Measurements from ENCODE around the gene CLIP3.

- TF ChIP-seq EZH2 (IDR thresholded peaks at IDR 0.05; ENCODE audit: low read length), result no peak
- TF ChIP-seq, protein P1, sequence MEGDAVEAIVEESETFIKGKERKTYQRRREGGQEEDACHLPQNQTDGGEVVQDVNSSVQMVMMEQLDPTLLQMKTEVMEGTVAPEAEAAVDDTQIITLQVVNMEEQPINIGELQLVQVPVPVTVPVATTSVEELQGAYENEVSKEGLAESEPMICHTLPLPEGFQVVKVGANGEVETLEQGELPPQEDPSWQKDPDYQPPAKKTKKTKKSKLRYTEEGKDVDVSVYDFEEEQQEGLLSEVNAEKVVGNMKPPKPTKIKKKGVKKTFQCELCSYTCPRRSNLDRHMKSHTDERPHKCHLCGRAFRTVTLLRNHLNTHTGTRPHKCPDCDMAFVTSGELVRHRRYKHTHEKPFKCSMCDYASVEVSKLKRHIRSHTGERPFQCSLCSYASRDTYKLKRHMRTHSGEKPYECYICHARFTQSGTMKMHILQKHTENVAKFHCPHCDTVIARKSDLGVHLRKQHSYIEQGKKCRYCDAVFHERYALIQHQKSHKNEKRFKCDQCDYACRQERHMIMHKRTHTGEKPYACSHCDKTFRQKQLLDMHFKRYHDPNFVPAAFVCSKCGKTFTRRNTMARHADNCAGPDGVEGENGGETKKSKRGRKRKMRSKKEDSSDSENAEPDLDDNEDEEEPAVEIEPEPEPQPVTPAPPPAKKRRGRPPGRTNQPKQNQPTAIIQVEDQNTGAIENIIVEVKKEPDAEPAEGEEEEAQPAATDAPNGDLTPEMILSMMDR (optimal IDR thresholded peaks at IDR 0.05 in 1 of 3, IDR thresholded peaks at IDR 0.05 in 1 of 3, conservative IDR thresholded peaks at IDR 0.05 in 1 of 3; ENCODE audit: extremely low read depth in 1 of 3, insufficient read depth in 2 of 3, low read length in 3 of 3), result no peak
These were observed 49.2 kb upstream of the CLIP3 start for GRCh38 chr19:36081894-36082293.

All from keratinocyte (primary cell).